B cell (primary cell): Measurements from ENCODE around the gene TAPBP. TPM values are rescaled to one million over a fixed set of nuclear protein-coding genes. Genes with fewer than 3 reads are reported as not detected.

Source experiments
- ATAC-seq: fragments of 200-7000 bp; cut with Tn5 transposase; one replicate; pipeline ENCODE4 v1.10.0; 2021; ENCODE audit warnings: low read depth, mild to moderate bottlenecking, moderate number of reproducible peaks, moderate library complexity
- CTCF ChIA-PET: fragments of 350-600 bp; sonication (Branson Sonifier 250); formaldehyde crosslinking; loops from one replicate; lab custom pipeline; 2021; ENCODE audit warnings: antibody characterized with exemption, inconsistent platforms; lab: Charles Lee
- POLR2A ChIA-PET: fragments of 350-600 bp; sonication (Branson Sonifier 250); formaldehyde crosslinking; loops from one replicate; lab custom pipeline; 2021; ENCODE audit warnings: antibody characterized with exemption; lab: Charles Lee
- DNase-seq: peaks from one replicate; pipeline ENCODE4 v3.0.0; 2013
- H2AFZ ChIP-seq: 2 replicates; pipeline ENCODE4 v1.6.1; 2012; ENCODE audit warnings: mild to moderate bottlenecking, low read depth, low read length; ENCODE audit not compliant: insufficient read depth, poor library complexity, severe bottlenecking
- H3K27ac ChIP-seq, 2 donors: 1 replicate in 1 of 2; 2 replicates in 1 of 2; pipeline ENCODE4 v1.5.1; 2012 to 2013; ENCODE audit warnings: low read length in 2 of 2, mild to moderate bottlenecking in 2 of 2, moderate library complexity in 1 of 2
- H3K27me3 ChIP-seq, 4 experiments: fragments of 200-600 bp in 1 of 4; sonication (generic) in 1 of 4; replicated peaks in 1 of 4; 1 replicate in 2 of 4; 2 replicates in 2 of 4; pipeline versions ENCODE4 v1.6.1 to v1.7.0; 2013 to 2016; ENCODE audit warnings: low read length in 3 of 4, mild to moderate bottlenecking in 2 of 4, mixed read lengths in 1 of 4, moderate library complexity in 1 of 4; ENCODE audit not compliant: insufficient read depth in 4 of 4, control insufficient read depth in 3 of 4; ENCODE audit errors: control extremely low read depth in 1 of 4
- H3K36me3 ChIP-seq, 2 experiments: replicated peaks in 1 of 2; 1 replicate in 1 of 2; 2 replicates in 1 of 2; pipeline versions ENCODE4 v1.6.1 to v1.7.1; 2013; ENCODE audit warnings: low read length in 1 of 2; ENCODE audit not compliant: insufficient read depth in 2 of 2, control insufficient read depth in 1 of 2; ENCODE audit errors: control extremely low read depth in 1 of 2, extremely low read depth in 1 of 2
- H3K4me1 ChIP-seq, 2 donors: fragments of 200-600 bp in 1 of 2; sonication (generic) in 1 of 2; 1 replicate in 1 of 2; 2 replicates in 1 of 2; pipeline versions ENCODE4 v1.5.1 to v1.6.1; 2013 to 2017; ENCODE audit warnings: low read length in 2 of 2; ENCODE audit not compliant: control insufficient read depth in 2 of 2, insufficient read depth in 2 of 2
- H3K4me2 ChIP-seq: replicated peaks from 2 replicates; pipeline ENCODE3; 2012; ENCODE audit warnings: mild to moderate bottlenecking, low read depth, low read length; ENCODE audit not compliant: poor library complexity, severe bottlenecking
- H3K4me3 ChIP-seq, 5 experiments: fragments of 200-600 bp in 1 of 5; sonication (generic) in 1 of 5; 1 replicate in 3 of 5; 2 replicates in 2 of 5; pipeline versions ENCODE4 v1.5.1 to v1.7.0; 2011 to 2016; ENCODE audit warnings: low read length in 4 of 5, mild to moderate bottlenecking in 4 of 5, low read depth in 2 of 5, control low read depth in 1 of 5, moderate library complexity in 1 of 5; ENCODE audit not compliant: insufficient read depth in 1 of 5; ENCODE audit errors: control extremely low read depth in 1 of 5, extremely low read depth in 1 of 5
- H3K79me2 ChIP-seq: fragments of 200-600 bp; sonication (generic); one replicate; pipeline ENCODE4 v1.6.0; 2016; ENCODE audit warnings: low read length; ENCODE audit not compliant: control insufficient read depth, insufficient read depth
- H3K9ac ChIP-seq: fragments of 200-600 bp; sonication (generic); 2 replicates; pipeline ENCODE4 v1.6.1; 2017; ENCODE audit warnings: mild to moderate bottlenecking, low read length, moderate library complexity
- H3K9me3 ChIP-seq, 3 donors: one replicate each; pipeline versions ENCODE4 v1.6.1 to v1.7.1; 2013; ENCODE audit warnings: low read length in 2 of 3; ENCODE audit not compliant: control insufficient read depth in 2 of 3, insufficient read depth in 1 of 3; ENCODE audit errors: control extremely low read depth in 1 of 3
- H4K20me1 ChIP-seq: 2 replicates; pipeline ENCODE4 v1.6.0; 2012; ENCODE audit warnings: mild to moderate bottlenecking, low read length; ENCODE audit not compliant: insufficient read depth, control insufficient read depth, poor library complexity, severe bottlenecking
- H3K27ac Mint-ChIP-seq: one replicate; pipeline ENCODE4 v1.8.0; 2021; ENCODE audit warnings: mixed read lengths
- H3K27me3 Mint-ChIP-seq: one replicate; pipeline ENCODE4 v1.8.0; 2021; ENCODE audit warnings: mixed read lengths
- H3K4me1 Mint-ChIP-seq: one replicate; pipeline ENCODE4 v1.8.0; 2021; ENCODE audit warnings: mixed read lengths
- H3K4me3 Mint-ChIP-seq: one replicate; pipeline ENCODE4 v1.8.0; 2021; ENCODE audit warnings: mixed read lengths
- H3K9me3 Mint-ChIP-seq: one replicate; pipeline ENCODE4 v1.8.0; 2022; ENCODE audit warnings: mixed read lengths; ENCODE audit not compliant: insufficient read depth
- CTCF ChIP-seq: fragments of 200-600 bp; IDR thresholded peaks from one replicate; pipeline ENCODE4 v1.8.0; 2022; ENCODE audit warnings: antibody characterized with exemption, mild to moderate bottlenecking
- EZH2 ChIP-seq: IDR thresholded peaks from 2 replicates; pipeline ENCODE4 v1.6.1; 2012; ENCODE audit warnings: borderline replicate concordance, low read depth, mild to moderate bottlenecking, moderate library complexity, low read length; ENCODE audit not compliant: insufficient read depth, poor library complexity, severe bottlenecking
- WGBS: methylation state at CpG from one replicate; pipeline ENCODE4 v1.1.5; 2013; ENCODE audit warnings: missing lambda C conversion rate; ENCODE audit not compliant: insufficient coverage; 5-methylcytosine and 5-hydroxymethylcytosine counted together
- intact Hi-C: fragments of 100-400 bp; cut with micrococcal nuclease; formaldehyde crosslinking; loops from one replicate; pipeline ENCODE4 v1.10.0; 2022
- polyA plus RNA-seq: library from polyadenylated mRNA; depleted of rRNA; stranded (reverse); fragments of >200 nt; gene quantifications from 2 replicates; pipeline ENCODE4 v1.2.3, GENCODE V29; 2012
- total RNA-seq, 2 donors: library from RNA; stranded (reverse); fragments of 120-200 nt in 1 of 2; gene quantifications; 1 replicate in 1 of 2; 2 replicates in 1 of 2; pipeline versions ENCODE4 v1.2.3 to v1.2.4, GENCODE V29; 2013 to 2022

TAPBP gene
- total and polyA plus RNA-seq, 2 donors (not counting 1 experiment from before 2014, with no cell fraction given), result 302 to 310 TPM

- peak within 1 kb of the TSS; percentile 86 for H3K27ac Mint-ChIP-seq
- no peaks in the 10 kb centered on the region for H3K27me3 Mint-ChIP-seq
- WGBS, result under 1% methylated on average over 38 of the region's 43 CpGs
- Histone ChIP-seq H3K4me2 (peak within 1 kb of the TSS; percentile 77), H3K36me3 (peaks cover 0 to 52% of the 10 kb centered on the region in 2 experiments), H3K27me3 (no peaks in the 10 kb centered on the region), H2AFZ (peak within 1 kb of the TSS; percentile 96), H4K20me1 (no peaks in the 10 kb centered on the region), H3K9ac (peak within 1 kb of the TSS; percentile 79), H3K79me2 (peaks cover 43% of the 10 kb centered on the region), H3K4me3 (peak within 1 kb of the TSS; percentile 78 to 99 (median 86)), H3K9me3 (no peaks in the 10 kb centered on the region), H3K4me1 (peaks cover 19 to 25% of the 10 kb centered on the region in 2 donors), H3K27ac (peak within 1 kb of the TSS; percentile 42 to 68)
- peaks cover 38% of the 10 kb centered on the region for H3K4me1 Mint-ChIP-seq
- ATAC-seq, result peak; percentile 96
- TF ChIP-seq CTCF (no peak), EZH2 (no peak)
- H3K4me3 Mint-ChIP-seq, result peak within 1 kb of the TSS; percentile 93
- ChIA-PET CTCF (interaction anchor here (0.9 to 2.6 kb wide), 13 partner anchors 10 to 143 kb away, joined by 3 to 17 read pairs (median 5); partner anchors contain the start of genes B3GALT4, RGL2, RPS18 and RXRB), POLR2A (interaction anchor here (0.6 to 3.4 kb wide), 14 partner anchors 8 to 1018 kb away, joined by 3 to 39 read pairs (median 6); partner anchors contain the start of genes B3GALT4, RGL2, RPS18 and TAPBP)
- no peaks in the 10 kb centered on the region for H3K9me3 Mint-ChIP-seq
- intact Hi-C loops, result loop anchor here (1.0 to 2.0 kb wide), 10 partner anchors 10 to 121 kb away; partner anchors contain the start of genes B3GALT4, KIFC1, RPS18 and RXRB
- peak; percentile 93 for DNase-seq
Observed at GRCh38 chr6:33288921-33289783, 24.7 kb downstream of the TAPBP start, which contains the start of the genes PFDN6 and WDR46. Gene PFDN6 (plus strand): TSS chr6:33289601. CDS start chr6:33289857, 256 bp downstream. Gene WDR46 (minus strand): TSS chr6:33289239. CDS start chr6:33289170, 69 bp downstream.
